GM12872 (cell line): ENCODE measurements around the gene HIVEP3.

Experiments
- TF ChIP-seq, protein P1 (sequence below): IDR thresholded peaks from 3 replicates; pipeline ENCODE4 v1.5.1; 2011; ENCODE audit warnings: low read depth, mild to moderate bottlenecking, low read length, moderate library complexity; ENCODE audit not compliant: insufficient read depth

The HIVEP3 gene

DNA sequence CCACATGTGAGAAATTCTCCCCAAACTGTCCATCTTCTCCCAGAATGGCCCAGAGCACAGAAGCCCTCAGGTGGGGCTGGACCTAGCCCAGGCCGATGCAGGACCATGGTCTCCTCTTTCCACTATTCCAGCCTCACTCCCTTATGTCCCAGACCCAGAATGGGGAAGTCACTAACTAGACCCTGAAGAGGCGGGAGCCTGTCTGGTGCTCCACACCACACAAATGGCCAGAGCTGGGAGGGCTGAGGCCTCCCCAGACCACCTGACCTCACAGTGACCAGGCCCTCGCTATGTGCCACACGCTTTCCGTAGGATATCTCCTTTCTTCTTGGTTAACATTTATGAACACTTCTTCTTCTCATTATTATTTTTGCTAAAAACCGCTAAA is 379.3 kb downstream of the HIVEP3 start:
- TF ChIP-seq, protein P1, sequence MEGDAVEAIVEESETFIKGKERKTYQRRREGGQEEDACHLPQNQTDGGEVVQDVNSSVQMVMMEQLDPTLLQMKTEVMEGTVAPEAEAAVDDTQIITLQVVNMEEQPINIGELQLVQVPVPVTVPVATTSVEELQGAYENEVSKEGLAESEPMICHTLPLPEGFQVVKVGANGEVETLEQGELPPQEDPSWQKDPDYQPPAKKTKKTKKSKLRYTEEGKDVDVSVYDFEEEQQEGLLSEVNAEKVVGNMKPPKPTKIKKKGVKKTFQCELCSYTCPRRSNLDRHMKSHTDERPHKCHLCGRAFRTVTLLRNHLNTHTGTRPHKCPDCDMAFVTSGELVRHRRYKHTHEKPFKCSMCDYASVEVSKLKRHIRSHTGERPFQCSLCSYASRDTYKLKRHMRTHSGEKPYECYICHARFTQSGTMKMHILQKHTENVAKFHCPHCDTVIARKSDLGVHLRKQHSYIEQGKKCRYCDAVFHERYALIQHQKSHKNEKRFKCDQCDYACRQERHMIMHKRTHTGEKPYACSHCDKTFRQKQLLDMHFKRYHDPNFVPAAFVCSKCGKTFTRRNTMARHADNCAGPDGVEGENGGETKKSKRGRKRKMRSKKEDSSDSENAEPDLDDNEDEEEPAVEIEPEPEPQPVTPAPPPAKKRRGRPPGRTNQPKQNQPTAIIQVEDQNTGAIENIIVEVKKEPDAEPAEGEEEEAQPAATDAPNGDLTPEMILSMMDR: no peak

DNA sequence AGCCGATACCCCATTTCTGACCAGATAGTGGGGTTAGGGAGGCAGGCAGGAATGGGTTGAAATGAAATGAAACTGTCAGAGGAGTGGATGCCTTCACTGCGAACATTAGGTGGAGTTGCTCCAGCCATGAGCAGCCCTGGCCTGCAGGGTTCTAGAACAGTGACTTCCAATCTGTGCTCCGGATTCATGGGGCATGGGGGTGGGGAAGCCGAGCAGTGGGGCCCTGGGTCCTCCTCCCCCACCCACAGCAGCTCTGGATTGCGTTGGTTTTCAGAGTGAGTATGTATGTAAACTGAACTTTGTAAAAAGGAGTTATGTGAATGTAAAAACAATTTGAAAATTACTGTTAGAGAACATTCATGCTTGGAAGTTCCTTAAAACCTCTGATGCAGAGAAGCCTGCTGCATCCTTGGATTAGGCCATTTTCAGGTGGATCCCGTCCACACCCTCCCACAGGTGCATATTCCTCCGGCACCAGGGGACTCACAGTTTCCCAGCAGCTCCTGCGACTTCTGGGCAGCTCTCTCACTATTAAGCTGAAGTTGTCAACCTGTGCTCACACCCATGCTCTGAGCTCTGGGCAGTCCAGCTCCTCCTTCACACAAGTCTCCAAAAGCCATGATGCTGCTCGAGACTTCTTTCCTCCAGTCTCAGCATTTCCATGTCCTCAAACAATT is 379.8 kb downstream of the HIVEP3 start:
- TF ChIP-seq, protein P1: no peak

DNA sequence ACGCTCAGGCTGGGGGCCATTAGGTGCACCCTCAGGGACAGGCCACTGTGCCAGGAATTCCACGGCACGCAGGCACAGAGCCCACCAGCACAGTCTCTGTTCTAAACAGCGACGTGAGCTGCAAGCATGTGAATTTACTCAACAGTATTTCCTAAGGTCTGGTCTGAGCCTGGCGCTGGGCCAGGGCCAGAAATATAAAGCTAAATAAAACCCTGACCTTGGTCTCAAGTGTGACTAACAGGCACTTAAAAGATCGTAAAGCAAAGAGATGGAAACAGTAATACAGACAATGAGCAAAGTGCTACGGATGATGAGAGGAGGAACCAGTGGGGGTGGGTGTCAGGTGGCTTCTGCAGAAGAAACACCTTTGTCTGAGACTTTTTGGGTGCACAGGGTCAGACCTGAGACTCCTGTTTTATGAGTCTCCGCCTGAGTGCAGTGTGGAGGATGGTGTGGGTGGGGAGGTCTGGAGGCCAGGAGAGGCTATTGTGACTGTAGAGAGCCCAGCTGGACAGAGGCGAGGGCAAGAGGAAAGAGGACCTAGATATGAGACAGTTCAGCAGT is 380.9 kb downstream of the HIVEP3 start:
- TF ChIP-seq, protein P1: no peak

DNA sequence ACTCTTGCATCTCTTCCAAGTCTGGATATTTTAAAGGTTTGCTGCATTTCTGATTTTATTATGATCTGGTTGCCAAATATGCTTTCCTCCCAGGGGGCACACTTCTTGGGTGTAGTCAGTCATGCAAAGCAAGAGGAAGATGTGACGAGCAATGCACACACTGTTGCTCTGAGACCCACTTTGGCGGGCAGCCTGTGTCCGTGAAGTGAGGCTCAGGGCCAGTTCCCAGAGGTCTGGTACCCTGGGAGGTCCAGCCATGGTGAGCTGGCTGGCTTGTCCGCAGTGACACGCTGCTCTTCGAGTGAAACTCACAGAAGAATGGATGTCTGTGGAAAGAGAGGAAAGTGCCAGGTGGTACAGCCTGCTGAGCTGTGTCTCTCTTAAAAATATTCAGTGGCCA is 381.5 kb downstream of the HIVEP3 start:
- TF ChIP-seq, protein P1: no peak

DNA sequence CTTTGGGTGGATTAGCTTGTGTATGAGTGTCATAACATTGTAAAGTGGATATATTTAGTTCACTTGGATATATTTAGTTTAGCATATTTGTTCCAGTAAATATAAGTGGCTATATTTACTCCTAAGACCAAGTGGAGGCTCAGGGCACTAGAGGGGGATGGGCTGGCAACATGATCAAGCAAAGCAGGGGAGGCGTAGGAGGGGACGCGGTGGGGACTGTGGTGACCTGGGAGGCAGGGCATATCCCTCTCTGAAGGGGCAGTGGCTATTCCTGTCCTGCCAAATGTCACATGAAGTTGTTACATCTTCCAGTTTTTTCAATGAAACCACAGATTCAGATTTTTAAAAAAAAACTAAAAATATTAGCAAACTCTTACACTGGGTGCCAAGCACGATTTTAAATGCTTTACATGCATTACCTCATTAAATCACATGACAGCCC is 382.3 kb downstream of the HIVEP3 start:
- TF ChIP-seq, protein P1: no peak

DNA sequence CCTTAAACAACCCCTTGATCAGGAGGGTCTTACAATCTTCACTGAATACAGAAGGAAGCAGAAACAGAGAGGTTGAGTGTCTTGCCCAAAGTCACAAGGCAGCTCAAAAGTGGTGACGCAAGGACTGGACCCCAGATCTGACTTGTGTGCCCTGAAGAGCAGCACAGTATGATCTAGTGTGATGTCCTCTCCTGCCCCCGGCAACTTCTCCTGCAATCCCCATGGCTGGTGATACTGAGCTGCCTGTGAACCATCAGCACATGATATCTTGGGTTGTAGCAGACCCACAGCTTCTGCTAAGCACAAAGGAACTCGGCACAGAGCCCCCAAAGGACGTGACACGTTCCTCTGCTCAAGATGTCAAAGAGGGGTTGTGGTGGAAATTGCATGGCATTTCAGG is 383.0 kb downstream of the HIVEP3 start:
- TF ChIP-seq, protein P1: no peak

DNA sequence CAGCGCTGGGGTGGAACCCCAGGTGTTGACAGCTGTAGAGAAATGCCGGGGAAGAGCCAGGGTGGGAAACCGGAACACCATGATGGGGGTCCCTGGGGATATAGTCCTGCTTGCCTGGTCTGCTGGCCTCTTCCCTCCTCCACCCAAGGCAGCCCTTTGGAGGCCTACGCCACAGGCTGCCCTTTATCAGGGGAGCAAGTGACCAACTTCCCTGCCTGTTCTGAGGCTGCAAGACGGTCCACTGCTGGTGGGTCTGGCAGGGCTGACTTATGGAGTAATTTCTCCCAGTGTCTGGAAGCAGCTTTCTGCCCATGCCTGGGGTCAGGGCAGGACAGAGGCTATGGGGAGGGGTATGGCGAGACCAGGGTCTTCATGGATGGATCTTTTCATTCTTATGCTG is 383.4 kb downstream of the HIVEP3 start:
- TF ChIP-seq, protein P1: no peak
